ENCODE measurements around the gene C16orf95.

C16orf95 gene

GRCh38 chr16:87339086-87339723, 22.0 kb upstream of the C16orf95 start:
- Mint-ChIP-seq H3K4me1 (no peaks in the 10 kb centered on the region), H3K27ac (no peak overlapping the region), H3K4me3 (no peak overlapping the region), H3K9me3 (no peaks in the 10 kb centered on the region), H3K36me3 (ENCODE audit: low read depth) (peaks cover 24% of the 10 kb centered on the region), H3K27me3 (ENCODE audit: low read depth) (no peaks in the 10 kb centered on the region)
- TF ChIP-seq CTCF (IDR thresholded peaks at IDR 0.05; ENCODE audit: unreplicated experiment in 3 of 3) = no peak

- Mint-ChIP-seq H3K4me3 (no peak overlapping the region), H3K36me3 (ENCODE audit: low read depth) (peaks cover 24% of the 10 kb centered on the region), H3K4me1 (no peaks in the 10 kb centered on the region), H3K27me3 (ENCODE audit: low read depth) (no peaks in the 10 kb centered on the region), H3K27ac (no peak overlapping the region), H3K9me3 (no peaks in the 10 kb centered on the region)
- no peak for TF ChIP-seq CTCF (IDR thresholded peaks at IDR 0.05; ENCODE audit: unreplicated experiment in 3 of 3)
Observed at GRCh38 chr16:87338155-87338765, 21.1 kb upstream of the C16orf95 start.

GRCh38 chr16:87337262-87337771, 20.1 kb upstream of the C16orf95 start:
- Mint-ChIP-seq H3K27me3 (ENCODE audit: low read depth) (no peaks in the 10 kb centered on the region), H3K9me3 (no peaks in the 10 kb centered on the region), H3K27ac (no peak overlapping the region), H3K36me3 (ENCODE audit: low read depth) (peaks cover 29% of the 10 kb centered on the region), H3K4me1 (no peaks in the 10 kb centered on the region), H3K4me3 (no peak overlapping the region)
- no peak for TF ChIP-seq CTCF (IDR thresholded peaks at IDR 0.05; ENCODE audit: unreplicated experiment in 3 of 3)

GRCh38 chr16:87336434-87337240, 19.4 kb upstream of the C16orf95 start:
- Mint-ChIP-seq H3K9me3 (no peaks in the 10 kb centered on the region), H3K4me3 (no peak overlapping the region), H3K4me1 (no peaks in the 10 kb centered on the region), H3K27ac (no peak overlapping the region), H3K36me3 (ENCODE audit: low read depth) (peaks cover 29% of the 10 kb centered on the region), H3K27me3 (ENCODE audit: low read depth) (no peaks in the 10 kb centered on the region)
- no peak for TF ChIP-seq CTCF (IDR thresholded peaks at IDR 0.05; ENCODE audit: unreplicated experiment in 3 of 3)

GRCh38 chr16:87335625-87336433, 18.6 kb upstream of the C16orf95 start:
- no peak for TF ChIP-seq CTCF (IDR thresholded peaks at IDR 0.05; ENCODE audit: unreplicated experiment in 3 of 3)
- no peaks in the 10 kb centered on the region for H3K9me3 Mint-ChIP-seq
- H3K4me1 Mint-ChIP-seq = no peaks in the 10 kb centered on the region
- H3K36me3 Mint-ChIP-seq (ENCODE audit: low read depth) = peaks cover 29% of the 10 kb centered on the region
- no peaks in the 10 kb centered on the region for H3K27me3 Mint-ChIP-seq (ENCODE audit: low read depth)
- H3K27ac Mint-ChIP-seq = no peak overlapping the region
- no peak overlapping the region for H3K4me3 Mint-ChIP-seq

All from nephron (organoid).